ENCODE data around the gene FAS.

The FAS gene

GRCh38 chr10:88990384-88991160 is at the start of gene FAS:
TSS of gene FAS (plus strand) at chr10:88990798. CDS start at chr10:88990877, 79 bp downstream.
- no peak for DNase-seq

GRCh38 chr10:88941026-88941425 is 49.6 kb upstream of the FAS start:
- DNase-seq, result no peak

GRCh38 chr10:88943778-88944177 is 46.8 kb upstream of the FAS start:
- DNase-seq, result no peak

- no peak for DNase-seq
Observed at GRCh38 chr10:88944813-88945212, 45.8 kb upstream of the FAS start.

- no peak for DNase-seq
Observed at GRCh38 chr10:88946200-88946599, 44.4 kb upstream of the FAS start.

GRCh38 chr10:88946965-88947590 is 43.5 kb upstream of the FAS start:
- DNase-seq, result no peak

- DNase-seq, result no peak
Observed at GRCh38 chr10:88949051-88949450, 41.5 kb upstream of the FAS start.

GRCh38 chr10:88949912-88950837 is 40.4 kb upstream of the FAS start:
- no peak for DNase-seq

GRCh38 chr10:88952647-88953111 is 37.9 kb upstream of the FAS start, which contains the start of gene ACTA2:
TSS of gene ACTA2 (minus strand) at chr10:88952773. CDS start at chr10:88948930, 3,843 bp downstream.
- DNase-seq, result no peak

GRCh38 chr10:88953662-88954061 is 36.9 kb upstream of the FAS start:
- no peak for DNase-seq

- DNase-seq, result no peak
Observed at GRCh38 chr10:88954458-88955083, 36.0 kb upstream of the FAS start.

GRCh38 chr10:88957381-88957780 is 33.2 kb upstream of the FAS start:
- no peak for DNase-seq

- DNase-seq, result no peak
Observed at GRCh38 chr10:88958721-88959120, 31.9 kb upstream of the FAS start.

GRCh38 chr10:88960802-88961201 is 29.8 kb upstream of the FAS start:
- no peak for DNase-seq

- DNase-seq, result no peak
Observed at GRCh38 chr10:88961266-88961665, 29.3 kb upstream of the FAS start.

- no peak for DNase-seq
Observed at GRCh38 chr10:88962336-88962735, 28.3 kb upstream of the FAS start.

- no peak for DNase-seq
Observed at GRCh38 chr10:88963318-88963717, 27.3 kb upstream of the FAS start.

- no peak for DNase-seq
Observed at GRCh38 chr10:88964360-88964759, 26.2 kb upstream of the FAS start.

GRCh38 chr10:88964869-88965415 is 25.7 kb upstream of the FAS start:
- DNase-seq, result no peak

- no peak for DNase-seq
Observed at GRCh38 chr10:88966797-88967196, 23.8 kb upstream of the FAS start.

GRCh38 chr10:88968391-88968790 is 22.2 kb upstream of the FAS start:
- DNase-seq, result no peak

All from cerebellar nuclear complex (tissue), 1 donor.